HepG2 (cell line): ENCODE results near the gene SUSD6. TPM values are rescaled to one million over a fixed set of nuclear protein-coding genes. Genes with fewer than 3 reads are reported as not detected.
A peak's percentile ranks its signal among the peaks of the same experiment; 100 is the strongest.

Source experiments
- ARNTL ChIP-seq: sonication (generic); formaldehyde crosslinking; IDR thresholded peaks from 2 replicates; pipeline ENCODE4 v1.4.0; 2020; ENCODE audit warnings: mild to moderate bottlenecking, missing genetic modification reagents
- FOXK1 ChIP-seq: sonication (generic); formaldehyde crosslinking; IDR thresholded peaks from 2 replicates; pipeline ENCODE4 v1.4.0; 2020; ENCODE audit warnings: low read depth, missing genetic modification reagents, borderline replicate concordance
- HNRNPL ChIP-seq: fragments of 200-400 bp; formaldehyde crosslinking; IDR thresholded peaks from 2 replicates; pipeline ENCODE4 v1.6.1; 2017; ENCODE audit warnings: mild to moderate bottlenecking, low read depth, low read length
- MTF1 ChIP-seq: sonication (generic); formaldehyde crosslinking; IDR thresholded peaks from 2 replicates; pipeline ENCODE4 v1.5.0; 2020; ENCODE audit warnings: missing genetic modification reagents
- MXI1 ChIP-seq: IDR thresholded peaks from 3 replicates; pipeline ENCODE4 v1.6.1; 2012; ENCODE audit warnings: low read depth, low read length, inconsistent platforms, borderline replicate concordance
- NR2F1 ChIP-seq, 2 experiments: fragments of 450-650 bp in 1 of 2; formaldehyde crosslinking in 1 of 2; IDR thresholded peaks; 2 replicates each; pipeline versions ENCODE4 v1.5.0 to v1.6.1; 2016 to 2020; ENCODE audit warnings: mild to moderate bottlenecking in 1 of 2, missing compliant biosample characterization in 1 of 2, missing genetic modification reagents in 1 of 2, moderate library complexity in 1 of 2
- PATZ1 ChIP-seq: sonication (generic); formaldehyde crosslinking; IDR thresholded peaks from 2 replicates; pipeline ENCODE4 v1.4.0; 2020; ENCODE audit warnings: missing genetic modification reagents
- PHF21A ChIP-seq: sonication (generic); formaldehyde crosslinking; IDR thresholded peaks from 2 replicates; pipeline ENCODE4 v1.5.0; 2020; ENCODE audit warnings: mild to moderate bottlenecking, missing genetic modification reagents
- RARA ChIP-seq: IDR thresholded peaks from 2 replicates; pipeline ENCODE4 v1.6.1; 2016; ENCODE audit warnings: missing genetic modification reagents, missing compliant biosample characterization
- RFX5 ChIP-seq: IDR thresholded peaks from 2 replicates; pipeline ENCODE4 v1.6.1; 2011; ENCODE audit warnings: low read depth, low read length, improper control_type of control experiment
- RXRA ChIP-seq: sonication (generic); formaldehyde crosslinking; IDR thresholded peaks from 2 replicates; pipeline ENCODE4 v1.5.1; 2020; ENCODE audit warnings: missing genetic modification reagents
- RXRB ChIP-seq: IDR thresholded peaks from 2 replicates; pipeline ENCODE4 v1.6.1; 2016; ENCODE audit warnings: borderline replicate concordance, missing genetic modification reagents, missing compliant biosample characterization
- SIN3A ChIP-seq: IDR thresholded peaks from 2 replicates; pipeline ENCODE4 v1.6.1; 2011; ENCODE audit warnings: low read depth, mild to moderate bottlenecking, control low read depth, low read length, borderline replicate concordance
- TARDBP ChIP-seq: sonication (generic); formaldehyde crosslinking; IDR thresholded peaks from 2 replicates; pipeline ENCODE4 v1.8.0; 2022; ENCODE audit warnings: mild to moderate bottlenecking, missing genetic modification reagents
- THAP11 ChIP-seq: IDR thresholded peaks from 2 replicates; pipeline ENCODE4 v1.6.1; 2016; ENCODE audit warnings: missing biosample characterization, missing genetic modification reagents
- ZGPAT ChIP-seq: IDR thresholded peaks from 2 replicates; pipeline ENCODE4 v1.6.1; 2016; ENCODE audit warnings: mild to moderate bottlenecking
- ZMYM4 ChIP-seq: sonication (generic); formaldehyde crosslinking; IDR thresholded peaks from 2 replicates; pipeline ENCODE4 v1.8.1; 2023; ENCODE audit warnings: mild to moderate bottlenecking, missing genetic modification reagents
- polyA plus RNA-seq, 8 experiments: library from polyadenylated mRNA; depleted of rRNA in 3 of 8; stranded (reverse) in 7 of 8; unstranded in 1 of 8; fragments of >200 nt; fragmentation: Illumina TruSeq in 4 of 8; extraction: Trizol in 4 of 8; gene quantifications; 2 replicates each; pipeline versions ENCODE4 v1.2.1 to v1.2.3, GENCODE V29; 2011 to 2016; ENCODE audit warnings: low read depth in 4 of 8, missing spikeins in 1 of 8, mixed read lengths in 1 of 8; ENCODE audit not compliant: insufficient read depth in 1 of 8
- total RNA-seq, 5 experiments: library from RNA; depleted of rRNA; stranded (reverse); fragments of >200 nt; fragmentation: Illumina TruSeq; extraction: Trizol; gene quantifications; 2 replicates each; pipeline ENCODE4 v1.2.3, GENCODE V29; 2016; ENCODE audit warnings: low read depth in 1 of 5
- TF ChIP-seq, protein P1 (sequence below): sonication (generic); formaldehyde crosslinking; IDR thresholded peaks from 2 replicates; pipeline ENCODE4 v1.4.0; 2020; ENCODE audit warnings: missing genetic modification reagents
- TF ChIP-seq, protein P2 (sequence below): IDR thresholded peaks from 2 replicates; pipeline ENCODE4 v1.6.1; 2016
- TF ChIP-seq, protein P3 (sequence below): sonication (generic); formaldehyde crosslinking; IDR thresholded peaks from 2 replicates; pipeline ENCODE4 v1.4.0; 2020; ENCODE audit warnings: missing genetic modification reagents, borderline replicate concordance

Gene SUSD6
- total and polyA plus RNA-seq, 2 of the 13 experiments (the other 11 are each of a cell fraction or from before 2014, with no cell fraction given), result 7.2 to 7.4 TPM

GRCh38 chr14:69606258-69607184, 4.9 kb upstream of the SUSD6 start (continued):
- peak; percentile 30; the same call in 1 of the 2 replicates for TF ChIP-seq ZMYM4 (CRISPR knock-in tag)
- TF ChIP-seq RXRB, result peak; percentile 75
- no peak for TF ChIP-seq FOXK1 (CRISPR knock-in tag)
- 0 out of 3 replicates have a peak, but pooled peaks have one; percentile 26 for TF ChIP-seq MXI1
- TF ChIP-seq THAP11 (CRISPR knock-in tag), result peak; percentile 67
- TF ChIP-seq, protein P1, sequence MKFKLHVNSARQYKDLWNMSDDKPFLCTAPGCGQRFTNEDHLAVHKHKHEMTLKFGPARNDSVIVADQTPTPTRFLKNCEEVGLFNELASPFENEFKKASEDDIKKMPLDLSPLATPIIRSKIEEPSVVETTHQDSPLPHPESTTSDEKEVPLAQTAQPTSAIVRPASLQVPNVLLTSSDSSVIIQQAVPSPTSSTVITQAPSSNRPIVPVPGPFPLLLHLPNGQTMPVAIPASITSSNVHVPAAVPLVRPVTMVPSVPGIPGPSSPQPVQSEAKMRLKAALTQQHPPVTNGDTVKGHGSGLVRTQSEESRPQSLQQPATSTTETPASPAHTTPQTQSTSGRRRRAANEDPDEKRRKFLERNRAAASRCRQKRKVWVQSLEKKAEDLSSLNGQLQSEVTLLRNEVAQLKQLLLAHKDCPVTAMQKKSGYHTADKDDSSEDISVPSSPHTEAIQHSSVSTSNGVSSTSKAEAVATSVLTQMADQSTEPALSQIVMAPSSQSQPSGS, result peak; percentile 94
- TF ChIP-seq, protein P2, sequence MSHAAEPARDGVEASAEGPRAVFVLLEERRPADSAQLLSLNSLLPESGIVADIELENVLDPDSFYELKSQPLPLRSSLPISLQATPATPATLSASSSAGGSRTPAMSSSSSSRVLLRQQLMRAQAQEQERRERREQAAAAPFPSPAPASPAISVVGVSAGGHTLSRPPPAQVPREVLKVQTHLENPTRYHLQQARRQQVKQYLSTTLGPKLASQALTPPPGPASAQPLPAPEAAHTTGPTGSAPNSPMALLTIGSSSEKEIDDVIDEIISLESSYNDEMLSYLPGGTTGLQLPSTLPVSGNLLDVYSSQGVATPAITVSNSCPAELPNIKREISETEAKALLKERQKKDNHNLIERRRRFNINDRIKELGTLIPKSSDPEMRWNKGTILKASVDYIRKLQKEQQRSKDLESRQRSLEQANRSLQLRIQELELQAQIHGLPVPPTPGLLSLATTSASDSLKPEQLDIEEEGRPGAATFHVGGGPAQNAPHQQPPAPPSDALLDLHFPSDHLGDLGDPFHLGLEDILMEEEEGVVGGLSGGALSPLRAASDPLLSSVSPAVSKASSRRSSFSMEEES, result peak; percentile 33; the same call in 1 of the 2 replicates
- no peak for TF ChIP-seq RFX5
- peak; percentile 57; the same call in 1 of the 2 replicates for TF ChIP-seq ZGPAT
- TF ChIP-seq PATZ1 (CRISPR knock-in tag), result peak; percentile 30; the same call in 1 of the 2 replicates
- TF ChIP-seq TARDBP (CRISPR knock-in tag), result 0 out of 2 replicates have a peak, but pooled peaks have one; percentile 24
- TF ChIP-seq, protein P3, sequence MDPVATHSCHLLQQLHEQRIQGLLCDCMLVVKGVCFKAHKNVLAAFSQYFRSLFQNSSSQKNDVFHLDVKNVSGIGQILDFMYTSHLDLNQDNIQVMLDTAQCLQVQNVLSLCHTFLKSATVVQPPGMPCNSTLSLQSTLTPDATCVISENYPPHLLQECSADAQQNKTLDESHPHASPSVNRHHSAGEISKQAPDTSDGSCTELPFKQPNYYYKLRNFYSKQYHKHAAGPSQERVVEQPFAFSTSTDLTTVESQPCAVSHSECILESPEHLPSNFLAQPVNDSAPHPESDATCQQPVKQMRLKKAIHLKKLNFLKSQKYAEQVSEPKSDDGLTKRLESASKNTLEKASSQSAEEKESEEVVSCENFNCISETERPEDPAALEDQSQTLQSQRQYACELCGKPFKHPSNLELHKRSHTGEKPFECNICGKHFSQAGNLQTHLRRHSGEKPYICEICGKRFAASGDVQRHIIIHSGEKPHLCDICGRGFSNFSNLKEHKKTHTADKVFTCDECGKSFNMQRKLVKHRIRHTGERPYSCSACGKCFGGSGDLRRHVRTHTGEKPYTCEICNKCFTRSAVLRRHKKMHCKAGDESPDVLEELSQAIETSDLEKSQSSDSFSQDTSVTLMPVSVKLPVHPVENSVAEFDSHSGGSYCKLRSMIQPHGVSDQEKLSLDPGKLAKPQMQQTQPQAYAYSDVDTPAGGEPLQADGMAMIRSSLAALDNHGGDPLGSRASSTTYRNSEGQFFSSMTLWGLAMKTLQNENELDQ (CRISPR knock-in tag), result no peak
- TF ChIP-seq PHF21A, result peak; percentile 44; the same call in 1 of the 2 replicates
- TF ChIP-seq MTF1 (CRISPR knock-in tag), result no peak
- peak; percentile 68 to 89 for TF ChIP-seq NR2F1 (CRISPR knock-in tag; IDR thresholded peaks at IDR 0.05)
- peak; percentile 75; the same call in 1 of the 2 replicates for TF ChIP-seq RXRA
- no peak for TF ChIP-seq HNRNPL
- TF ChIP-seq ARNTL (CRISPR knock-in tag), result no peak
- peak; percentile 60 for TF ChIP-seq RARA
- no peak for TF ChIP-seq SIN3A
